ENCODE results near the gene KRTAP5-10.

GRCh38 chr11:71544525-71545214, 20.7 kb upstream of the KRTAP5-10 start:
- TF ChIP-seq CTCF (IDR thresholded peaks at IDR 0.05) (no peak), POLR2AphosphoS5 (IDR thresholded peaks at IDR 0.05) (no peak), POLR2A (IDR thresholded peaks at IDR 0.05) (no peak)

Measured in prostate gland (tissue), 2 donors.